GM12892 (cell line): ENCODE measurements around the gene RLN1.
"Not testable (repeated sequence)": the region's sequence is repeated elsewhere in the genome, so short reads cannot be mapped to it uniquely, and the experiment has no call there.

ENCODE experiments used
- DNase-seq: peaks from one replicate; pipeline ENCODE4 v3.0.0; 2011; ENCODE audit not compliant: insufficient read length
- FAIRE-seq: peaks from 2 replicates; lab custom pipeline; 2011; peaks lifted over from hg19 to GRCh38; lab: Jason Lieb, UNC
- POLR2A ChIP-seq: IDR thresholded peaks from 2 replicates; pipeline ENCODE4 v1.6.1; 2011; ENCODE audit warnings: low read depth, low read length, control low read depth
- POLR2AphosphoS5 ChIP-seq: IDR thresholded peaks from 2 replicates; pipeline ENCODE4 v1.6.1; 2011; ENCODE audit warnings: low read depth, low read length, control low read depth
- TAF1 ChIP-seq: IDR thresholded peaks from 2 replicates; pipeline ENCODE4 v1.6.1; 2011; ENCODE audit warnings: low read depth, mild to moderate bottlenecking, control low read depth, low read length, borderline replicate concordance

RLN1 gene

GRCh38 chr9:5360341-5360740 lies 20.7 kb upstream of the RLN1 start:
- no peak for TF ChIP-seq POLR2AphosphoS5
- no peak for TF ChIP-seq TAF1
- no peak for TF ChIP-seq POLR2A
- DNase-seq: no peak
- FAIRE-seq: no peak

GRCh38 chr9:5357431-5358105 lies 17.9 kb upstream of the RLN1 start:
- no peak for FAIRE-seq
- no peak for DNase-seq
- no peak for TF ChIP-seq TAF1
- no peak for TF ChIP-seq POLR2A
- TF ChIP-seq POLR2AphosphoS5: no peak

DNA sequence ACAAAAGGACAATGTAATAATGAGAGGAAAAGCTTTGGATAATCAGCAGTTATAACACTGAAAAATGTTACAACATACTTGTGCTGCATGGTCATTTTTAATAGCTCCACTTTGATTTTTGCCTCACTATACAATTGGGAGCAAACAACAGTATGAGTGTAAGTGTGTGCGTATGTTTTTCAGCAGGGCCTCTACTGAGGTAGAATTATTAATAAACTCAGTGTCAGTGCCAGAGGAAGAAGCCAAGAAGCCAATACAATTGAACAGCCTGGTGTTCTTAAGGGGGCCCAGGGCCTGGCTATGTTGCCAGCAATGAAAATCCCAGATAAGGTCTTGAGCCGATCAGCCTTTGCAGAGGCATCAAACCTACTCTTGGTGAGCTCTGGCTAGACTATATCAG lies 16.1 kb upstream of the RLN1 start:
- TF ChIP-seq TAF1: no peak
- TF ChIP-seq POLR2AphosphoS5: no peak

DNA sequence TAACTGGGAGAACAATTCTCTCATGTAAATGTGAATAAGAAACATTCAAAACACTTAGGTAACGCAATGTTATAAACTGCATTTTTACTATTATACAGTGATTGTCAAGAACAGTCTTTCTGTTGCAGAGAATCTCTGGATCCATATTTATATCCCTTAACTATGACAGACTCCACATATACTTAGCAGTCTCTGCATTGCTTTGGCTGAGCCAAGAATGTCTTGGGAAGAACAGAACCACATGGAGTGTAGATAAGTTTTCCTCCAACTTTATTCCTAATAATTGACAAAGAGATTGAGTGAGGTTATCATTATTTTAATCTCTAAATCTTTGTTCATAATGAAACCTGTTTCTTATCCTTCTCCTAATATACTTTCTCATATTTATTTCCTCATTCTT lies 15.6 kb upstream of the RLN1 start:
- FAIRE-seq (no peak), DNase-seq (no peak)
- TF ChIP-seq POLR2AphosphoS5 (no peak), POLR2A (no peak), TAF1 (no peak)

More for the DNA sequence above, 16.1 kb upstream of the RLN1 start:
- FAIRE-seq (no peak), DNase-seq (no peak)

DNA sequence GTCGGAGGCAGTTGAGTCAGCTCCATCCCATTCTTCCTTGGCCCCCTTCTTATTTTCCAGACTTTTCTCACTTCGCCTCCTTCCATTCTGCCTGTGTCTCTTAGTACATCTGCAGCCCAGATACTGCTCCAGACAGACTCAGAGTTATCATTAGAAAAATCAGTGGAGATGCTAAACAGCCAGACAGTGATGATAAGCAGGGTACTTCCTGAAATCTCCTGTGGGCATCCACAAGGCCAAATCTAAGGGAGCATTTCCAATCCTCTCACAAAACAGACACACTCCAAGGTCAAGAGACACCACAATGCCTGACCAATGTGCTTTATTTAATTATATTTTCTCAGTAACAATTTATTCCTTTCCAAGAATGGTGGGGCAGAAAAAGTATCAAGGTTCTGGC lies 14.5 kb upstream of the RLN1 start:
- TF ChIP-seq POLR2A (no peak), POLR2AphosphoS5 (no peak), TAF1 (no peak)
- FAIRE-seq (no peak), DNase-seq (no peak)

DNA sequence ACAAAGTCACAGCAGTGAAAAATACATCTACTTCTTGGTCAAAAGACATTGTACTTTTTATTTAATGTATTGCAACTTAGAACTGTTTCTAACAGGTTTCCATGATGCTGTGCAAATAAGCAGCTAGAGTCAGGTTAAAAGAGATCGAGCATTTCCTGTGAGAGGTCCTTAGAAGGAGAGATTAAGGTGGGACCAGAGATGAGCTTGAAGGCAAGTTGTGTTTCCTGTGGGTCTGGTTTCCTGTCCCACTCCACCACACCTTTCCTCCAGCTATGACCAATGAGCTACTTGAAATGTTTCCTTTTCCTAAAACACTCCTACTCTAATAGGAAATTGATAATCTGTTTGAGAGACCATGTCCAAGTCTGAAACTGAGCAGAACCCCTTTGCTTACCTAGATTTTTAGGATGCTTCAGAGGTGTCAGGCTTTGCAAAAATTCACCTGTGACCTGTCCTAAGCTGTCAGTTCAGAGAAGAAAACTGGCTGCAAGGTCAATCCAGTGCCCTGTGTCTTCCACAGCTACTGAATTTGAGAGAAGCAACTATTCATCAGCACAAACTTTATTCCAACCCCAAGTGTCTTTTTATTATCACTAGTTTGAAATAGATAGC lies 13.1 kb upstream of the RLN1 start:
- DNase-seq (no peak), FAIRE-seq (no peak)
- TF ChIP-seq POLR2AphosphoS5: no peak
- TF ChIP-seq POLR2A: no peak
- TF ChIP-seq TAF1: no peak

DNA sequence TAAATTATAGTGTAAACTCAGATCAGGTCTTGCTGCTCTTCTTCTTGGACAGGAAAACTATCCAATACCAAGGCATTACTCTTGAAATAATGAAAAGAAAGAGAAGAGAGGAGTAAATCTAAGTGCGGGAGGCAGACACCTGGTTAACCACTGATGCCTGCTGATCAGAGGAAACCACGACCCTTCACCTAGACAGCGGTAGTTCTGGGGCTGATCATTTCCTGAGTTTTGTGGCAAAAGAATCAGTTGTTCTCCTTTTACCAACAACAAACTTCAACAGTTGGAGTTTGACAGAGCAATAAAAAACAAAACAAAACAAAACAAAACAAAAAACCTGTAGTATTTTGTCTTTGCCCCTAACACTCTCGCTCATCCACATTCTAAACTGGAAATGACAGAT lies 3.0 kb downstream of the RLN1 start:
- peak; percentile 91 for FAIRE-seq
- no peak for TF ChIP-seq POLR2A

GRCh38 chr9:5331276-5331675 lies 8.4 kb downstream of the RLN1 start:
- FAIRE-seq, DNase-seq: not testable (repeated sequence)

More for the DNA sequence above, 3.0 kb downstream of the RLN1 start:
- no peak for DNase-seq

GRCh38 chr9:5326893-5327548 lies 12.7 kb downstream of the RLN1 start:
- no peak for FAIRE-seq
- no peak for DNase-seq

GRCh38 chr9:5326187-5326586 lies 13.5 kb downstream of the RLN1 start:
- DNase-seq (no peak), FAIRE-seq (no peak)
- TF ChIP-seq TAF1 (no peak), POLR2AphosphoS5 (no peak), POLR2A (no peak)

More at GRCh38 chr9:5326893-5327548, 12.7 kb downstream of the RLN1 start:
- TF ChIP-seq TAF1: no peak
- TF ChIP-seq POLR2AphosphoS5: no peak
- TF ChIP-seq POLR2A: no peak

GRCh38 chr9:5321601-5322000 lies 18.1 kb downstream of the RLN1 start:
- DNase-seq, FAIRE-seq: not testable (repeated sequence)

DNA sequence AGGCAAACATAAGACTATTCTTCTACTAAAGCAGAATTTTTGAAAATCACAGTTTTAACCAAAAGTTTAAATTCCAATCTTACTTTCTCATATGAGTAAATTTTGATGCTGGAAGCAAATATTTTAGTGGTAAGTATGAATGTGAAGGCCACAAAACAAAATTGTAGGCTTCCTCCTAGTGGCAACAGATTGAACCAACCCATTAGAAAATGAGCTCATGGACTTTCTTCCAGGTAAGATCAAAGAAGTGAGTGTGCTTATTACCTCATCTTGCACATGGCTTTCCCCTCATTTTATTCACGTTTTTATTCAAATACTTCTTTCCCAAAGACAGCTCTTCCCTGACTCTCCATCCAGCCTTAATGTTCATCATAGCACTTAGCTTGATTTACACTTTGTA lies 18.6 kb downstream of the RLN1 start:
- no peak for TF ChIP-seq POLR2AphosphoS5
- TF ChIP-seq TAF1: no peak
- no peak for TF ChIP-seq POLR2A
- FAIRE-seq (no peak), DNase-seq (no peak)

DNA sequence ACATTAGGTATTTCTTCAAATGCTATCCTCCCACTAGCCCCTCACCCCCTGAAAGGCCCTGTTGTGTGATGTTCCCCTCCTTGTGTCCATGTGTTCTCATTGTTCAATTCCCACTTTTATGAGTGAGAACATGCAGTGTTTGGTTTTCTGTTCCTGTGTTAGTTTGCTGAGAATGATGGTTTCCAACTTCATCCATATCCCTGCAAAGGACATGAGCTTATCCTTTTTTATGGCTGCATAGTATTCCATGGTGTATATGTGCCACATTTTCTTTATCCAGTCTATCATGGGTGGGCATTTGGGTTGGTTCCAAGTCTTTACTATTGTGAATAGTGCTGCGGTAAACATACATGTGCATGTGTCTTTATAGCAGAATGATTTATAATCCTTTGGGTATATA lies 23.3 kb downstream of the RLN1 start:
- FAIRE-seq, DNase-seq: not testable (repeated sequence)
